Measurements from ENCODE around the gene SMC1B.

SMC1B gene

DNA sequence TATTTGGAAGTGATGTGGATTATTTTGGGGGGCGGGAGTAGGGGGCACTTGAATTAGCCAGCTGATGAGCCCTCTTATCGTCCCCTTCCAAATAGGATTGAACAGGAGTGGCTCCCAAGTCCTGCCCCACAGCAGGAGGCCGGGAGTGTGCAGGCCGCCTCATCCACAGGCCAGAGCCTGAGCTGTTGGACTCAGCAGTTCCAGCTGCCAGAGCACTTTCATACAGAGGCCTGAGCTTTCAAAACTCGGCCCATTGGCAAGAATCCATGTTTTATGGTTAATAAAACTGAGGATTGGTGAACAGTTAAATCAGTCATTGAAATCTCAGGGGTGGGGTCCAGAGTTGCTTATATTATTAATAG is 94.1 kb downstream of the SMC1B start:
- no peak overlapping the region for H3K27ac ChIP-seq (ENCODE audit: low read depth, low read length)
- no peaks in the 10 kb centered on the region for H3K36me3 ChIP-seq (ENCODE audit: insufficient read depth, low read length)
- H2AFZ ChIP-seq (ENCODE audit: low read length, unreplicated experiment), result no peak overlapping the region
- H3K27me3 ChIP-seq (ENCODE audit: insufficient read depth, low read length), result no peaks in the 10 kb centered on the region
- no peak overlapping the region for H3K4me3 ChIP-seq (ENCODE audit: low read depth, low read length)
- peaks cover 18% of the 10 kb centered on the region for H3K79me2 ChIP-seq (ENCODE audit: control insufficient read depth, insufficient read depth, low read length, unreplicated experiment)
- peaks cover 14% of the 10 kb centered on the region for H3K4me1 ChIP-seq (ENCODE audit: control insufficient read depth, insufficient read depth, low read length, unreplicated experiment)

DNA sequence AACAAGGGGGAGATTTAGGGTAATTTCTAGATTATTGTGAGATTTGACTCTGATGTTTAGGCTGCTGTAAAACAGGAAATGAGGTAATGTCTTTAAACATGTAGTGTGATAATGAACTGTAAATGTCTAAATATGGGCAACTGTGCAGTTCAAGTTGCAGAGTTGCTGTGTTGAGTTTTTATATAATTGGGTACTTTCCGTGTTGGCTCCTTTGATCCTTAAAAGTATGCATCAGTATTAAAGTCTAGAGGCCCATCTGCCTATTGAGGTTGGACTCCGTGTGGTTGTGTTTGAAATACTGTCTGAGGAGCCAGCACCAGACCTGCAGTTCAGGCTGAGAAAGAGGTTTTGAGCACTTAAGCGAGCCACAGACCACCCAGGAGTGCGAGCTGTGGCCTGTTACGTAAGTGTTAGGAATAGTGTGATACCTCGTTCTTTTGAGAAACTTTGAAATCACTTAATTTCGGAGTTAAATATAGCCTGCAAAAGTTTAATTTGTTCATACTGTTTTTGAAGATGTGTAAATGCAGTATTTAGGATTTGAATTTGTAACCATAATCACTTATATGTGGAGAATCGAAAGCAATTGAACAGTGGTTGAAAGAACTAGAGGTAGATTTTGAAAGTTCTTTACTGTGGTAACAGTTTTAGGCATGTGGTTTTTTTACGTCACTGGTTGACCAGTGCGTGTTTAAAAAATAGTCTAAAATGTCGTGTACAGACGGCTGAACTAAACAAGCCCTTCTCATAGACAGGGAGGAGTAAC is 94.7 kb downstream of the SMC1B start:
- Histone ChIP-seq H3K27ac (ENCODE audit: low read depth, low read length) (peak overlapping the region; percentile 59), H3K79me2 (ENCODE audit: control insufficient read depth, insufficient read depth, low read length, unreplicated experiment) (peaks cover 19% of the 10 kb centered on the region), H2AFZ (ENCODE audit: low read length, unreplicated experiment) (no peak overlapping the region), H3K36me3 (ENCODE audit: insufficient read depth, low read length) (no peaks in the 10 kb centered on the region), H3K4me3 (ENCODE audit: low read depth, low read length) (no peak overlapping the region), H3K27me3 (ENCODE audit: insufficient read depth, low read length) (no peaks in the 10 kb centered on the region), H3K4me1 (ENCODE audit: control insufficient read depth, insufficient read depth, low read length, unreplicated experiment) (peaks cover 14% of the 10 kb centered on the region)

DNA sequence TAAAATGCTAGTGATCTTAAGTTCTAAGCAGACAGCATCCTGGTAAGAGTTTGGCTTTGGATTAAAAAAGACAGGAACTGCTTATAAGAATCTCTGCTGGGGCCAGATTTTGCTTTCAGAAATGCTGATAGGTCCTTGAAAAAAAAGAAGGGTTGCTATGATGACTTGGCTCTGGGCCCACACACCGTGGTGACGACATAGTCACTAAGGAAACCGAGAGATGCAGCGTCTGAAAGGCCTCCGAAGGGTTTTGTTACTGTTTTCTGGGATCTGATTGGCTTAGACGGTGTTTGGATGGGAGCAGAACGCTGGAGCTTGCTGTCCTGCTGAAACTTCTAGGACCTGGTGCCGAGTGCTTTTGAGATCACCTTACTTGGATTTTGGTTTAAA is 95.2 kb downstream of the SMC1B start:
- peak overlapping the region; percentile 31 for H2AFZ ChIP-seq (ENCODE audit: low read length, unreplicated experiment)
- H3K36me3 ChIP-seq (ENCODE audit: insufficient read depth, low read length), result no peaks in the 10 kb centered on the region
- peaks cover 19% of the 10 kb centered on the region for H3K79me2 ChIP-seq (ENCODE audit: control insufficient read depth, insufficient read depth, low read length, unreplicated experiment)
- H3K27me3 ChIP-seq (ENCODE audit: insufficient read depth, low read length), result no peaks in the 10 kb centered on the region
- H3K27ac ChIP-seq (ENCODE audit: low read depth, low read length), result peak overlapping the region; percentile 59
- H3K4me3 ChIP-seq (ENCODE audit: low read depth, low read length), result no peak overlapping the region
- peaks cover 14% of the 10 kb centered on the region for H3K4me1 ChIP-seq (ENCODE audit: control insufficient read depth, insufficient read depth, low read length, unreplicated experiment)

DNA sequence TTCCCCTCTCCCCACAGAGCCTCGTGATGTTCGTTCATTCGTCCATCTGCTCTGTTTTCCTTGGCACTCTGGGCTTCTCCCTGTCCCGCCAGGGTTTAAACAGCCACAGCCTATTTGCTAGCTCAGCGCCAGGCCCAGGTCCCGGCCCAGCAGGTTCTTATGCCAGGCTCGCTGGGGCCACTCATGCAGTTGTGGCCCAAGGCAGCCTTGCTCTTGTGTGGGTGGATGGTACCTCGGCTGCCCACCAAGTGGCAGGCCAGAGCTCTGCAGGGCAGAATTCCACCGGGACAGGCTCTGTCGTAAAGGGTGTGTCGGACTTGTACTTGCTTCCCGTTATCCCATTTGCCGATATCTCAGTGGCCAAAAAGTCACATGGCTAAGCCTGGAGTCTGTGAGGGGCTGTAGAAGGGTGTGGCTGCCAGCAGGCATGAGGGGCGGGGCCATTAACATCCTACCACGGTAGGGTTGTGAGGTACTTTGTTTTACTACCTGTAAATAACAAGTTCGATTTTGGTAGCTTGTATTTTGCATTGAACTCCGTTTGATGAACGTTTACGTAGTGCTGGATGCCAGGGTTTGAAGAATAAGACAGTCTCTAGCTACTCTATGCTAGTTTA is 95.7 kb downstream of the SMC1B start:
- H3K79me2 ChIP-seq (ENCODE audit: control insufficient read depth, insufficient read depth, low read length, unreplicated experiment), result peaks cover 19% of the 10 kb centered on the region
- peak overlapping the region; percentile 59 for H3K27ac ChIP-seq (ENCODE audit: low read depth, low read length)

DNA sequence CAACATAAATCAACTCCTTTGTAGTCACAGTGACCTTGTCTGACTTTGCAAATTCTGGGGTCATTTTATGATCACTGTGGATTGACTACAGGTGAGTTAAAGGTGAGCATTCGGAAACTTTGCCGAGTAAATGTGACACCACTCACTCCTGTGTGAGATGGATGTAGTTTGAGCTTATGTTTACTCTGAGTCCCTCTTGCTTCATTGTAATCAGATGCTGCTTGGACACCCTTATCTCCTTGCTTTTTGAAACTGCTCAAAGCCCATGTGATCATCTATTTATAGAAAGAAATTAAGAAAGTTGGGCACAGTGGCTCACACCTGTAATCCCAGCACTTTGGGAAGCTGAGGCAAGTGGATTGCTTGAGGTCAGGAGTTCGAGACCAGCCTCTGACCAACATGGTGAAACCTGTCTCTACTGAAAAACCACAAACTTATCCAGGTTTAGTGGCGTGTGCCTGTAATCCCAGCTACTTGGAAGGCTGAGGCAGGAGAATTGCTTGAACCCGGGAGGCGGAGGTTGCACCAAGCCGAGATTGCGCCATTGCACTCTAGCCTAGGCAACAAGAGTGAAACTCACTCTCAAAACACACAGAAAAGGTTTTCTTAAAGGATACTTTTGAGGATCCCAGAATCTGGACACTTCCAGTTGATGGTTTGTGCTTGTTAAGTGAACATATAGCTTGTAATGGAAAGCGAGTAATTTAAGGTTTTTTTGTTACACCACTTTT is 96.4 kb downstream of the SMC1B start:
- Histone ChIP-seq H2AFZ (ENCODE audit: low read length, unreplicated experiment) (no peak overlapping the region), H3K36me3 (ENCODE audit: insufficient read depth, low read length) (no peaks in the 10 kb centered on the region), H3K4me1 (ENCODE audit: control insufficient read depth, insufficient read depth, low read length, unreplicated experiment) (peaks cover 14% of the 10 kb centered on the region), H3K27me3 (ENCODE audit: insufficient read depth, low read length) (no peaks in the 10 kb centered on the region), H3K27ac (ENCODE audit: low read depth, low read length) (no peak overlapping the region), H3K79me2 (ENCODE audit: control insufficient read depth, insufficient read depth, low read length, unreplicated experiment) (peaks cover 19% of the 10 kb centered on the region), H3K4me3 (ENCODE audit: low read depth, low read length) (no peak overlapping the region)

More for the DNA sequence above, 95.7 kb downstream of the SMC1B start:
- Histone ChIP-seq H3K36me3 (ENCODE audit: insufficient read depth, low read length) (no peaks in the 10 kb centered on the region), H3K27me3 (ENCODE audit: insufficient read depth, low read length) (no peaks in the 10 kb centered on the region), H2AFZ (ENCODE audit: low read length, unreplicated experiment) (peak overlapping the region; percentile 31), H3K4me1 (ENCODE audit: control insufficient read depth, insufficient read depth, low read length, unreplicated experiment) (peaks cover 14% of the 10 kb centered on the region), H3K4me3 (ENCODE audit: low read depth, low read length) (no peak overlapping the region)

DNA sequence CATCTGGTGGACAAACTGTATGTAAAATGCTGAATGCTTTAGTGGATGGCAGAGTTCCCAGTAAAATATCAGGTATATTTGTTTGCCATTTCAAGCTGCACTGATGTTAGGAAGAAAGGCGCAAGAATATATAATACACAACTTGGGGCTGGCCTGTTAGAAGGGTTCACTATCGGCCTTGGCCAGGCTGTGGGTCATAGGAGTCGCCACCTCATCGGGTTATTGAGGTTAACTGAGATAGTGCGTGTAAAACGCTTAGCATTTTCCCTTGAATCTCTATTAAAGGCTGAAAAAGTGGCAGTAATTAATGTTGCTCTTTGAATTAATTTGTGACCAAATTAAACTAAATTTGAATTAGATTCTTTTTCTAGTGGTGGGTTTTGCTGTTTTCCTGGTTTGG is 98.6 kb downstream of the SMC1B start:
- Histone ChIP-seq H3K79me2 (ENCODE audit: control insufficient read depth, insufficient read depth, low read length, unreplicated experiment) (peaks cover 22% of the 10 kb centered on the region), H2AFZ (ENCODE audit: low read length, unreplicated experiment) (no peak overlapping the region), H3K27ac (ENCODE audit: low read depth, low read length) (no peak overlapping the region), H3K4me3 (ENCODE audit: low read depth, low read length) (no peak overlapping the region), H3K4me1 (ENCODE audit: control insufficient read depth, insufficient read depth, low read length, unreplicated experiment) (peaks cover 14% of the 10 kb centered on the region), H3K36me3 (ENCODE audit: insufficient read depth, low read length) (no peaks in the 10 kb centered on the region), H3K27me3 (ENCODE audit: insufficient read depth, low read length) (no peaks in the 10 kb centered on the region)

DNA sequence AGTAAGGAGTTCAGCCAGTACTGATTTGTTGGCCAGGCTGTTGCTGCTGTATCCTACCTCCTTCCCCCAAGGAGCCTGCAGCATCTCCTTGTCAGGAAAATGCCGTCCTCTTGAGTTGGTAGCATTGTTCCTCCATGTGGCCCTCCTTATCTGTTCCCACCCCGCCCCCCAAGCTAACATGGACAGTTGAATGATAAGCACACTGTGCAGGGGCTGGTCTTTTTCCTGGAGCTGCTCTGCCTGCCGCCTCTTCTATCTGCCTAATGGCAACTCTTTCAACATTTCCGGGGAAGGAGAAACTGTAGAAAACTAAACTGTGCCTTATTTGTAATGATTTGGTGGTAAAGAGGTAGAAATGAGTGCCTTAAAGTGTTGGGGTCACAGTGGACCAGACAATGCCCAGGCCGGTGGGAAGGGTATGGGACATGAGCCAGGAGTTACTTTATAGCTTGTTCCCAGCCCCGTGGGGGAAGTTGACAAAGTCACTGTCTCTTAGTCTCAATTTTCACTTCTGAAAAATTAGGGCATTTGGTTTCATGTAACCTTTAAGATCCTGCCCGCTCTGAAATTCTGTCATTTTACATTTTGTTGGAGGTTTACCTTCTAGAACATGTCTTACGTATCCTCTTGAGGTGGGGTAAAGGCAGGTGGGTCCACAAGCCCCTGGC is 99.2 kb downstream of the SMC1B start:
- no peaks in the 10 kb centered on the region for H3K36me3 ChIP-seq (ENCODE audit: insufficient read depth, low read length)
- no peak overlapping the region for H2AFZ ChIP-seq (ENCODE audit: low read length, unreplicated experiment)
- no peaks in the 10 kb centered on the region for H3K27me3 ChIP-seq (ENCODE audit: insufficient read depth, low read length)
- peaks cover 16% of the 10 kb centered on the region for H3K79me2 ChIP-seq (ENCODE audit: control insufficient read depth, insufficient read depth, low read length, unreplicated experiment)
- H3K27ac ChIP-seq (ENCODE audit: low read depth, low read length), result no peak overlapping the region
- peaks cover 13% of the 10 kb centered on the region for H3K4me1 ChIP-seq (ENCODE audit: control insufficient read depth, insufficient read depth, low read length, unreplicated experiment)
- no peak overlapping the region for H3K4me3 ChIP-seq (ENCODE audit: low read depth, low read length)

DNA sequence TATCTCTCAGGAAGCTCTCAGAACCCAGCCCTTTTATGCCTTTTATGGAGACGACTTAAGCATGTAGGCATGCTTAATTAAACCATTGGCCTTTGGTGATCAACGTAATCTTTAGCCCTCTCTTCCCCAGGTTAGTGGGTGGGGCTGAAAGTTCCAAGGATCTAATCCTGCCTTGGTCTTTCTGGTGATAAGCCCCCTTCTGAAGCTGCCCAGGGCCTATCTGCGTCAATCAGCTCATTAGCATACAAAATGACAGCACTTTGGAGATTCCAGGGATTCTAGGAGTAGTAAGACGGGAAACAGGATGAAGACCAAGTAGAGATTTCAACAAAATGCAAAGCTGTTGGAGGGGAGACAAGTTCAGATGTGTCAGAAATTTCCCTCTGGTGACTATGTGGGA is 100.5 kb downstream of the SMC1B start:
- no peak overlapping the region for H3K27ac ChIP-seq (ENCODE audit: low read depth, low read length)
- no peaks in the 10 kb centered on the region for H3K36me3 ChIP-seq (ENCODE audit: insufficient read depth, low read length)
- H2AFZ ChIP-seq (ENCODE audit: low read length, unreplicated experiment), result no peak overlapping the region
- H3K4me1 ChIP-seq (ENCODE audit: control insufficient read depth, insufficient read depth, low read length, unreplicated experiment), result peaks cover 2% of the 10 kb centered on the region
- H3K79me2 ChIP-seq (ENCODE audit: control insufficient read depth, insufficient read depth, low read length, unreplicated experiment), result peaks cover 11% of the 10 kb centered on the region
- H3K27me3 ChIP-seq (ENCODE audit: insufficient read depth, low read length), result no peaks in the 10 kb centered on the region
- no peak overlapping the region for H3K4me3 ChIP-seq (ENCODE audit: low read depth, low read length)

DNA sequence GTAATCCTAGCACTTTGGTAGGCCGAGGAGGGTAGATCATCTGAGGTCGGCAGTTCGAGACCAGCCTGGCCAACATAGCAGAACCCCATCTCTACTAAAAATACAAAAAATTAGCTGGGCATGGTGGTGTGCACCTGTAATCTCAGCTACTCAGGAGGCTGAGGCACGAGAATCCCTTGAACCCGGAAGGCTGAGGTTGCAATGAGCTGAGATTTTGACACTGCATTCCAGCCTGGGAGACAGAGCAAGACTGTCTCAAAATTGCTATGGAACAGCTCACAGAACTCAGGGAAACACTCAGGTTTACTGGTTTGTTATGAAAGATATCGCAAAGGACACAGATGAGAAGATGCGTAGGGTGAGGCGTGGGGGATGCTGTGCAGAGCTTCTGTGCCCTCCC is 101.0 kb downstream of the SMC1B start:
- H3K27ac ChIP-seq (ENCODE audit: low read depth, low read length), result no peak overlapping the region
- H3K79me2 ChIP-seq (ENCODE audit: control insufficient read depth, insufficient read depth, low read length, unreplicated experiment), result peaks cover 11% of the 10 kb centered on the region
- H3K36me3 ChIP-seq (ENCODE audit: insufficient read depth, low read length), result no peaks in the 10 kb centered on the region
- no peaks in the 10 kb centered on the region for H3K4me1 ChIP-seq (ENCODE audit: control insufficient read depth, insufficient read depth, low read length, unreplicated experiment)
- H3K4me3 ChIP-seq (ENCODE audit: low read depth, low read length), result no peak overlapping the region
- H3K27me3 ChIP-seq (ENCODE audit: insufficient read depth, low read length), result no peaks in the 10 kb centered on the region
- no peak overlapping the region for H2AFZ ChIP-seq (ENCODE audit: low read length, unreplicated experiment)

DNA sequence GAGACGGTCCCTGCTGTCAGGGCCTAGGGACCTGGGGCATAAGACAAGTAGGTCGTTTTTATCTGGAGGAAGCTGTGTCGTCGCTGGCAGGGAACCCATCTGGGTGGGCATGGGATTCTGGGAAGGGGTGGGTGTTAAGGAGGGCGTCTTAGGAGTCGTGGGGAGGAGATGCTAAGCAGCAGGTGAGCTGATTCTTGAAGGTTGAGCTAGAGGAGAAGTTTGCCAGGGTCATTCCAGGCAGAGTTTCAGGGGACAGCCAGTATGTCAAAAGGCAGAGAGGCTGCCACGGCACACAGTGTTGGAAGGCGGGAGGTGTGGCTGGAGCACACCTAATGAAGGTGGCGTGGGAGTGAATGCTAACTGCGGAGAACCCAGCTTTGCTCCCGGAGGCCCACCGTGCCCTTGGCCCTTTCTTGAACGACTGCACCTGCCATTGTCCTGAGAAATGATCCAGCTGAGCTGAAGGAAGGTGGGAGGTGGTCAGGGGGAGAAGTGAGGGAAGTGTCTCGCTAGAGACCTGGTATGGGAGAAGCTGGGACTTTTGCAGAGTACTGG is 102.3 kb downstream of the SMC1B start:
- Histone ChIP-seq H3K27ac (ENCODE audit: low read depth, low read length) (no peak overlapping the region), H2AFZ (ENCODE audit: low read length, unreplicated experiment) (no peak overlapping the region)

More for the DNA sequence above, 102.3 kb downstream of the SMC1B start:
- H3K4me1 ChIP-seq (ENCODE audit: control insufficient read depth, insufficient read depth, low read length, unreplicated experiment), result no peaks in the 10 kb centered on the region
- no peaks in the 10 kb centered on the region for H3K27me3 ChIP-seq (ENCODE audit: insufficient read depth, low read length)
- H3K4me3 ChIP-seq (ENCODE audit: low read depth, low read length), result peak overlapping the region; percentile 85
- no peaks in the 10 kb centered on the region for H3K36me3 ChIP-seq (ENCODE audit: insufficient read depth, low read length)
- H3K79me2 ChIP-seq (ENCODE audit: control insufficient read depth, insufficient read depth, low read length, unreplicated experiment), result peaks cover 11% of the 10 kb centered on the region
